Globus pallidus (tissue), 1 donor: ENCODE results near the gene TUBA4B.

Experiments
- DNase-seq: peaks from one replicate; pipeline ENCODE4 v3.0.0-alpha.2; 2015; ENCODE audit warnings: low spot score

The TUBA4B gene

GRCh38 chr2:219218732-219219701, 34.0 kb upstream of the TUBA4B start, which contains the start of gene ABCB6:
ABCB6 (minus strand) TSS chr2:219218958; CDS start chr2:219218673, 285 bp downstream.
- DNase-seq = peak; percentile 97

- DNase-seq = no peak
These were observed 33.1 kb upstream of the TUBA4B start for GRCh38 chr2:219219784-219220532.

- no peak for DNase-seq
These were observed 32.2 kb upstream of the TUBA4B start for GRCh38 chr2:219220652-219221402.

GRCh38 chr2:219221957-219222518, 31.0 kb upstream of the TUBA4B start:
- no peak for DNase-seq

- DNase-seq = no peak
These were observed 29.0 kb upstream of the TUBA4B start for GRCh38 chr2:219223831-219224610.

GRCh38 chr2:219225350-219225749, 27.7 kb upstream of the TUBA4B start:
- DNase-seq = no peak

GRCh38 chr2:219228041-219228910, 24.8 kb upstream of the TUBA4B start:
- DNase-seq = no peak

- no peak for DNase-seq
These were observed 24.1 kb upstream of the TUBA4B start for GRCh38 chr2:219228911-219229304.

- DNase-seq = peak; percentile 99
These were observed 23.6 kb upstream of the TUBA4B start, which contains the start of the genes ANKZF1 and ATG9A for GRCh38 chr2:219229305-219230058. ANKZF1 (plus strand) TSS chr2:219229806; CDS start chr2:219230258, 452 bp downstream. ATG9A (minus strand) TSS chr2:219229636; CDS start chr2:219228024, 1,612 bp downstream.

- DNase-seq = no peak
These were observed 22.9 kb upstream of the TUBA4B start for GRCh38 chr2:219230059-219230540.

GRCh38 chr2:219234331-219234730, 18.7 kb upstream of the TUBA4B start:
- DNase-seq = no peak

GRCh38 chr2:219243291-219243761, 9.7 kb upstream of the TUBA4B start:
- DNase-seq = no peak

- no peak for DNase-seq
These were observed 8.3 kb upstream of the TUBA4B start for GRCh38 chr2:219244789-219245147.

- DNase-seq = peak; percentile 88
These were observed 7.7 kb upstream of the TUBA4B start, which contains the start of the genes GLB1L and STK16 for GRCh38 chr2:219245148-219245898. GLB1L (minus strand) TSS chr2:219245444; CDS start chr2:219243573, 1,871 bp downstream. STK16 (plus strand) TSS chr2:219245479; CDS start chr2:219246000, 521 bp downstream.

GRCh38 chr2:219245899-219246230, 7.2 kb upstream of the TUBA4B start:
- no peak for DNase-seq

GRCh38 chr2:219246559-219246958, 6.5 kb upstream of the TUBA4B start:
- no peak for DNase-seq

- DNase-seq = no peak
These were observed 5.1 kb upstream of the TUBA4B start for GRCh38 chr2:219247678-219248642.
